Heart right ventricle (tissue), 16 donors: ENCODE measurements around the gene HAPSTR1. TPM values are rescaled to one million over a fixed set of nuclear protein-coding genes. Genes with fewer than 3 reads are reported as not detected.
A peak's percentile ranks its signal among the peaks of the same experiment; 100 is the strongest.
"Not testable (repeated sequence)": the region's sequence is repeated elsewhere in the genome, so short reads cannot be mapped to it uniquely, and the experiment has no call there.

Source experiments
- ATAC-seq, 8 donors: fragments of 200-7000 bp; cut with Tn5 transposase; one replicate each; pipeline ENCODE4 v1.9.1; 2020; ENCODE audit warnings: mild to moderate bottlenecking in 8 of 8, moderate library complexity in 8 of 8, moderate number of reproducible peaks in 1 of 8
- DNase-seq, 2 donors: peaks; one replicate each; pipeline ENCODE4 v3.0.0-alpha.2; 2020
- H3K27ac ChIP-seq, 10 donors: fragments of 200-600 bp; sonication (generic) in 2 of 10; one replicate each; pipeline versions ENCODE4 v1.5.0 to v1.8.0; 2020 to 2022; ENCODE audit warnings: mild to moderate bottlenecking in 3 of 10
- H3K27me3 ChIP-seq, 7 donors: fragments of 200-600 bp; one replicate each; pipeline ENCODE4 v1.8.0; 2021 to 2022; ENCODE audit warnings: mild to moderate bottlenecking in 2 of 7
- H3K36me3 ChIP-seq, 9 donors: fragments of 200-600 bp; sonication (generic) in 1 of 9; one replicate each; pipeline versions ENCODE4 v1.5.0 to v1.8.0; 2020 to 2022; ENCODE audit warnings: mild to moderate bottlenecking in 2 of 9
- H3K4me1 ChIP-seq, 9 donors: fragments of 200-600 bp; sonication (generic) in 1 of 9; one replicate each; pipeline versions ENCODE4 v1.5.0 to v1.8.0; 2020 to 2022; ENCODE audit warnings: mild to moderate bottlenecking in 4 of 9
- H3K4me3 ChIP-seq, 10 donors: fragments of 200-600 bp; sonication (generic) in 2 of 10; one replicate each; pipeline versions ENCODE4 v1.5.0 to v1.8.0; 2020 to 2022; ENCODE audit warnings: mild to moderate bottlenecking in 7 of 10, moderate library complexity in 2 of 10
- H3K9me3 ChIP-seq, 11 donors: fragments of 200-600 bp in 10 of 11; sonication (generic) in 2 of 11; one replicate each; pipeline versions ENCODE4 v1.5.0 to v1.8.0; 2013 to 2022; ENCODE audit warnings: mild to moderate bottlenecking in 2 of 11, control low read depth in 1 of 11, moderate library complexity in 1 of 11
- WGBS, 2 donors: extraction: QIAGEN DNeasy Blood & Tissue Kit; methylation state at CpG; one replicate each; pipeline ENCODE4 v1.1.7; 2013; ENCODE audit warnings: inconsistent platforms in 1 of 2; 5-methylcytosine and 5-hydroxymethylcytosine counted together
- intact Hi-C, 10 donors: fragments of 100-400 bp; cut with DNase I; formaldehyde crosslinking; loops; one replicate each; pipeline versions ENCODE4 v1.11.1 to v1.14.2; 2022
- polyA plus RNA-seq, 2 donors: library from polyadenylated mRNA; stranded (reverse); fragments of 200-250 nt; gene quantifications; one replicate each; pipeline ENCODE4 v1.2.3, GENCODE V29; 2013
- total RNA-seq, 10 donors: library from RNA; stranded (reverse); fragmentation: NEBNext Ultra II Directional in 3 of 10; extraction: Animal tissue kit (Norgen Biotek cat#: 25700) in 3 of 10; gene quantifications; one replicate each; pipeline versions ENCODE4 v1.2.1 to v1.2.4, GENCODE V29; 2021 to 2023
- TF ChIP-seq, protein P1 (sequence below), 9 donors: fragments of 200-600 bp; sonication (generic) in 2 of 9; IDR thresholded peaks; one replicate each; pipeline versions ENCODE4 v1.5.0 to v1.8.0; 2021 to 2022; ENCODE audit warnings: antibody characterized with exemption in 9 of 9, mild to moderate bottlenecking in 5 of 9, moderate library complexity in 1 of 9
- donor health status: Arrhythmogenic right ventricular cardiomyopathy.
- donor health status: ischemic (EF 13 %, LVEDD 7.1; RV severe dilation, severe dysfunction).
- donor health status: healthy with polysubstance abuse.
- donor health status: DM: no; HTN: yes; CAD: no.
- donor health status: DM: no; HTN: no; CAD: no.
- donor health status: ischemic (EF 25% LVEDD 6.9; RV normal size, moderate dysfunction).
- donor health status: ischemic (EF 25% LVEDD 5.7; RV mildly dilated, moderate dysfunction).
- donor health status: healthy.
- donor health status: DM: yes; HTN: yes; CAD: no.
- donor health status: Ischemic cardiomyopathy.
- donor health status: ischemic (EF 35%, LVEDD 5.7; RV mildly dilated, moderate dysfunction).
- donor health status: nonischemic (EF 11% LVEDD 7.7; RV severe dilation, severe dysfunction).
- donor health status: DM: yes; HTN: yes; CAD: no.
- donor health status: PGD.
- donor health status: ischemic (EF 29% LVEDD 5.4; RV normal size, mild dysfunction).
- donor health status: nonischemic (EF 23%, LVEDD 6.1; RV moderate dilation, normal function).

HAPSTR1 gene
- total and polyA plus RNA-seq, 12 donors: 10.2 to 74.7 (median 63.7) TPM

- intact Hi-C loops: no loop called here
- WGBS, 2 donors: 74 to 75% methylated on average over 6 of the region's 6 CpGs
- H3K27me3 ChIP-seq: no peaks in the 10 kb centered on the region
- DNase-seq (no peak), ATAC-seq (peak in 2 of 8 donors; percentile 41 to 43)
- H3K4me3 ChIP-seq: no peak overlapping the region
- TF ChIP-seq, protein P1, sequence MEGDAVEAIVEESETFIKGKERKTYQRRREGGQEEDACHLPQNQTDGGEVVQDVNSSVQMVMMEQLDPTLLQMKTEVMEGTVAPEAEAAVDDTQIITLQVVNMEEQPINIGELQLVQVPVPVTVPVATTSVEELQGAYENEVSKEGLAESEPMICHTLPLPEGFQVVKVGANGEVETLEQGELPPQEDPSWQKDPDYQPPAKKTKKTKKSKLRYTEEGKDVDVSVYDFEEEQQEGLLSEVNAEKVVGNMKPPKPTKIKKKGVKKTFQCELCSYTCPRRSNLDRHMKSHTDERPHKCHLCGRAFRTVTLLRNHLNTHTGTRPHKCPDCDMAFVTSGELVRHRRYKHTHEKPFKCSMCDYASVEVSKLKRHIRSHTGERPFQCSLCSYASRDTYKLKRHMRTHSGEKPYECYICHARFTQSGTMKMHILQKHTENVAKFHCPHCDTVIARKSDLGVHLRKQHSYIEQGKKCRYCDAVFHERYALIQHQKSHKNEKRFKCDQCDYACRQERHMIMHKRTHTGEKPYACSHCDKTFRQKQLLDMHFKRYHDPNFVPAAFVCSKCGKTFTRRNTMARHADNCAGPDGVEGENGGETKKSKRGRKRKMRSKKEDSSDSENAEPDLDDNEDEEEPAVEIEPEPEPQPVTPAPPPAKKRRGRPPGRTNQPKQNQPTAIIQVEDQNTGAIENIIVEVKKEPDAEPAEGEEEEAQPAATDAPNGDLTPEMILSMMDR (IDR thresholded peaks at IDR 0.05): no peak
- no peaks in the 10 kb centered on the region for H3K36me3 ChIP-seq
- H3K27ac ChIP-seq: peak overlapping the region in 3 of 10 donors; percentile 13 to 82 (median 42)
- H3K9me3 ChIP-seq: peaks cover 0 to 22% (median 0%) of the 10 kb centered on the region in 11 donors
- peaks cover 0 to 43% (median 0%) of the 10 kb centered on the region in 9 donors for H3K4me1 ChIP-seq
These were observed 9.6 kb upstream of the HAPSTR1 start for GRCh38 chr16:9081843-9082242.

GRCh38 chr16:9082422-9082821 lies 9.0 kb upstream of the HAPSTR1 start:
- Histone ChIP-seq H3K36me3 (no peaks in the 10 kb centered on the region), H3K9me3 (peaks cover 0 to 22% (median 0%) of the 10 kb centered on the region in 11 donors), H3K4me3 (no peak overlapping the region), H3K27ac (no peak overlapping the region), H3K4me1 (peaks cover 0 to 37% (median 0%) of the 10 kb centered on the region in 9 donors), H3K27me3 (no peaks in the 10 kb centered on the region)
- no peak for ATAC-seq
- TF ChIP-seq, protein P1 (IDR thresholded peaks at IDR 0.05): no peak
- no peak for DNase-seq
- WGBS, 2 donors: 83% methylated on average over 7 of the region's 7 CpGs
- intact Hi-C loops: no loop called here

DNA sequence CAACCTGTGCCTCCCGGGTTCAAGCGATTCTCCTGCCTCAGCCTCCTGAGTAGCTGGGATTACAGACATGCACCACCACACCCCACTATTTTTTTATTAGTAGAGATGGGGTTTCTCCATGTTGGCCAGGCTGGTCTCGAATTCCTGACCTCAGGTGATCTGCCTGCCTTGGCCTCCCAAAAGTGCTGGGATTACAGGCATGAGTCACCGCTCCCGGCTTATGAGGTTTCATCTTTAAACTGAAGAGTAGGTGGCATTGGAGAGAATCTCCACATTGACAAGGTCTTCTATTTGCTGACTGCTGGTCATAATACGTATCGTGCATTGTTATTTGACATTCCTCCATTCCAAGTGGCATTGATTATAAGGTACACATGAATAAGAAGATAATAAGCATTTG lies 3.7 kb upstream of the HAPSTR1 start:
- H3K27me3 ChIP-seq, ATAC-seq, intact Hi-C loops, H3K27ac ChIP-seq, H3K36me3 ChIP-seq, H3K4me3 ChIP-seq, DNase-seq: not testable (repeated sequence)
- Histone ChIP-seq H3K4me1 (peaks cover 3 to 16% (median 11%) of the 10 kb centered on the region in 9 donors), H3K9me3 (peaks cover 0 to 11% (median 0%) of the 10 kb centered on the region in 11 donors)
- 93 to 96% methylated on average over 7 of the region's 7 CpGs for WGBS, 2 donors

DNA sequence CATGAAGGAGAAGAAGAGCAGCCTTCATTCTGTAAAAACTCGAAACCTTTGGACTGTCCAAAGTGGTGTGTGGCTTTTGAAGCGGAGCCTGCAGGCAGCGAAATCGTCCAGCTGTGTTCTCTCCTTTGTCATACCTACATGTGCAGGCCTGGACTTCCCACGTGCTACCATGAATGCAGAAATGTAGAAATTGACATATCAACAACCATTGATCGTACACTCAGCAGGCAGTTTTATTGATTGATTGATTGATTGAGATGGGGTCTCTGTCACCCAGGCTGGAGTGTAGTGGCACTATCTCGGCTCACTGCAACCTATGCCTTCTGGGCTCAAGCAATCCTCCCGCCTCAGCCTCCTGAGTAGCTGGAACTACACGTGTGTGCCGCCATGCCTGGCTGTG lies 2.6 kb upstream of the HAPSTR1 start:
- no peak overlapping the region for H3K27ac ChIP-seq
- peaks cover 6 to 24% (median 17%) of the 10 kb centered on the region in 9 donors for H3K4me1 ChIP-seq
- H3K27me3 ChIP-seq: no peaks in the 10 kb centered on the region
- DNase-seq (no peak), ATAC-seq (no peak)
- WGBS, 2 donors: 85 to 90% methylated on average over 10 of the region's 10 CpGs
- intact Hi-C loops: no loop called here
- no peak overlapping the region for H3K4me3 ChIP-seq
- H3K9me3 ChIP-seq: peaks cover 0 to 11% (median 0%) of the 10 kb centered on the region in 11 donors
- TF ChIP-seq, protein P1 (IDR thresholded peaks at IDR 0.05): no peak
- H3K36me3 ChIP-seq: peaks cover 0 to 11% (median 0%) of the 10 kb centered on the region in 9 donors

GRCh38 chr16:9089660-9090059 lies 1.8 kb upstream of the HAPSTR1 start:
- intact Hi-C loops: loop anchor here in 4 of 10 donors (5.0 to 10.0 kb wide), 4 partner anchors 42 to 135 kb away; partner anchors contain the start of gene USP7 (in 3 of the 4)
- Histone ChIP-seq H3K27me3 (no peaks in the 10 kb centered on the region), H3K4me3 (peak overlapping the region in 5 of 10 donors; percentile 53 to 98 (median 68)), H3K4me1 (peaks cover 6 to 32% (median 25%) of the 10 kb centered on the region in 9 donors), H3K27ac (peak overlapping the region in 9 of 10 donors; percentile 85 to 96 (median 90)), H3K9me3 (peaks cover 0 to 4% (median 0%) of the 10 kb centered on the region in 11 donors), H3K36me3 (peaks cover 0 to 20% (median 0%) of the 10 kb centered on the region in 9 donors)
- DNase-seq (no peak), ATAC-seq (no peak)
- 75 to 83% methylated on average over 6 of the region's 6 CpGs for WGBS, 2 donors
- TF ChIP-seq, protein P1 (IDR thresholded peaks at IDR 0.05): no peak
